B cell (primary cell): Measurements from ENCODE around the gene LRP2BP.

Source experiments
- EZH2 ChIP-seq: IDR thresholded peaks from 2 replicates; pipeline ENCODE4 v1.6.1; 2012; ENCODE audit warnings: borderline replicate concordance, low read depth, mild to moderate bottlenecking, moderate library complexity, low read length; ENCODE audit not compliant: insufficient read depth, poor library complexity, severe bottlenecking
- TF ChIP-seq, protein P1 (sequence below): fragments of 200-600 bp; IDR thresholded peaks from one replicate; pipeline ENCODE4 v1.8.0; 2022; ENCODE audit warnings: antibody characterized with exemption, mild to moderate bottlenecking

DNA sequence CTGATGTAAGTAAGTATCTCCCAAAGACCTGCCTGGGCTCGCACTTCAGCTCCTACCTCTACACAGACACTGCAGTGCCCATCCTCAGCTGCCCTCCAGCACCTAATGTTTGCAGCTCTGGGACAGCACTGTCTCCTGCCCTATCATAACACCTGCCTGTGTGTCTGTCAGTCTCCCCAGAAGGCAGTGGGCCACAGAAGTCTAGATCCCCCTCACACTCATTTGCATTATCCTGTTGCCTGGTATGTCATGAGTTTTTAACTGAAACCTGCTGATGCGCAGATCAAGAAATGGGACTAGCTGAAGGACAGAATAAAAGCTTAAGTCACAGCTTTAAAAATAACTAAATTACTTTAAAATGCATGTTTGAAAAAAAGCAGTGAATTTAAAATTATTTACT is 43.0 kb downstream of the LRP2BP start:
- TF ChIP-seq, protein P1, sequence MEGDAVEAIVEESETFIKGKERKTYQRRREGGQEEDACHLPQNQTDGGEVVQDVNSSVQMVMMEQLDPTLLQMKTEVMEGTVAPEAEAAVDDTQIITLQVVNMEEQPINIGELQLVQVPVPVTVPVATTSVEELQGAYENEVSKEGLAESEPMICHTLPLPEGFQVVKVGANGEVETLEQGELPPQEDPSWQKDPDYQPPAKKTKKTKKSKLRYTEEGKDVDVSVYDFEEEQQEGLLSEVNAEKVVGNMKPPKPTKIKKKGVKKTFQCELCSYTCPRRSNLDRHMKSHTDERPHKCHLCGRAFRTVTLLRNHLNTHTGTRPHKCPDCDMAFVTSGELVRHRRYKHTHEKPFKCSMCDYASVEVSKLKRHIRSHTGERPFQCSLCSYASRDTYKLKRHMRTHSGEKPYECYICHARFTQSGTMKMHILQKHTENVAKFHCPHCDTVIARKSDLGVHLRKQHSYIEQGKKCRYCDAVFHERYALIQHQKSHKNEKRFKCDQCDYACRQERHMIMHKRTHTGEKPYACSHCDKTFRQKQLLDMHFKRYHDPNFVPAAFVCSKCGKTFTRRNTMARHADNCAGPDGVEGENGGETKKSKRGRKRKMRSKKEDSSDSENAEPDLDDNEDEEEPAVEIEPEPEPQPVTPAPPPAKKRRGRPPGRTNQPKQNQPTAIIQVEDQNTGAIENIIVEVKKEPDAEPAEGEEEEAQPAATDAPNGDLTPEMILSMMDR = no peak
- TF ChIP-seq EZH2 = no peak
